ENCODE results near the gene SPIN2B. TPM values are rescaled to one million over a fixed set of nuclear protein-coding genes. Genes with fewer than 3 reads are reported as not detected.
"Not testable (repeated sequence)": the region's sequence is repeated elsewhere in the genome, so short reads cannot be mapped to it uniquely, and the experiment has no call there.

The SPIN2B gene
- total and polyA plus RNA-seq, 10 of the 15 experiments (the other 5 are each of a cell fraction or from before 2014, with no cell fraction given): 2.7 to 8.9 (median 6.0) TPM

GRCh38 chrX:57120619-57121161, 658 bp downstream of the SPIN2B start:
- H3K27me3 ChIP-seq (replicated peaks in 1 of 2; ENCODE audit: control insufficient read depth in 2 of 2, insufficient read depth in 2 of 2, low read length in 1 of 2); SMC1A ChIA-PET (ENCODE audit: uncharacterized antibody, unreplicated experiment); POLR2A ChIA-PET; ATAC-seq; H3K9me3 ChIP-seq (replicated peaks; ENCODE audit: control insufficient read depth, insufficient read depth, low read length); H2AFZ ChIP-seq (ENCODE audit: control insufficient read depth, low read depth, low read length); CTCF ChIA-PET; FAIRE-seq; H3K4me1 ChIP-seq (ENCODE audit: control insufficient read depth, insufficient read depth, low read length); DNase-seq (ENCODE audit: low read depth, low spot score); H3K79me2 ChIP-seq (ENCODE audit: control insufficient read depth, insufficient read depth, low read length); H3K36me3 ChIP-seq (ENCODE audit: control insufficient read depth in 2 of 2, insufficient read depth in 2 of 2, low read length in 1 of 2); in situ Hi-C loops (cut with MboI); BruUV-seq (replicated peaks); H4K20me1 ChIP-seq (ENCODE audit: control insufficient read depth, insufficient read depth): not testable (repeated sequence)
- peak overlapping the region; percentile 65 for H3K4me3 ChIP-seq
- 0 out of 2 replicates have a peak overlapping the region, but pooled peaks have one; percentile 15 for H3K4me2 ChIP-seq (ENCODE audit: control insufficient read depth, insufficient read depth)
- H3K27ac ChIP-seq (ENCODE audit: control insufficient read depth, insufficient read depth): peak overlapping the region; percentile 65
- RAD21 ChIA-PET (ENCODE audit: unreplicated experiment): interaction anchor here (1.7 kb wide), 1 partner anchor 125 kb away, joined by 3 read pairs; the partner anchor contains the start of gene SPIN3
- intact Hi-C loops (cut with micrococcal nuclease; ENCODE audit: unreplicated experiment): loop anchor here (1.0 to 10.0 kb wide), 4 partner anchors 125 to 366 kb away; partner anchors contain the start of genes FAAH2 and SPIN3
- H3K9ac ChIP-seq (ENCODE audit: control insufficient read depth, insufficient read depth, low read length): peak overlapping the region; percentile 54
- WGBS (ENCODE audit: insufficient coverage, insufficient replicate concordance, low lambda C conversion rate, missing lambda C conversion rate): 21% methylated on average over 9 of the region's 12 CpGs

- H3K27me3 ChIP-seq (replicated peaks in 1 of 2; ENCODE audit: control insufficient read depth in 2 of 2, insufficient read depth in 2 of 2, low read length in 1 of 2): no peaks in the 10 kb centered on the region
- ChIA-PET POLR2A (no interaction called here), RAD21 (ENCODE audit: unreplicated experiment) (no interaction called here), SMC1A (ENCODE audit: uncharacterized antibody, unreplicated experiment) (interaction anchor here (0.6 kb wide), 1 partner anchor 24 kb away, joined by 3 read pairs; no protein-coding TSS in a partner anchor), CTCF (no interaction called here)
- H2AFZ ChIP-seq (ENCODE audit: control insufficient read depth, low read depth, low read length): no peak overlapping the region
- DNase-seq (ENCODE audit: low read depth, low spot score) (no peak), ATAC-seq (no peak), FAIRE-seq (peak; percentile 7)
- no peaks in the 10 kb centered on the region for H3K36me3 ChIP-seq (ENCODE audit: control insufficient read depth in 2 of 2, insufficient read depth in 2 of 2, low read length in 1 of 2)
- no peak overlapping the region for H3K4me2 ChIP-seq (ENCODE audit: control insufficient read depth, insufficient read depth)
- no peak overlapping the region for H3K9ac ChIP-seq (ENCODE audit: control insufficient read depth, insufficient read depth, low read length)
- H3K27ac ChIP-seq (ENCODE audit: control insufficient read depth, insufficient read depth): no peak overlapping the region
- no peak overlapping the region for H3K4me3 ChIP-seq
- no peaks in the 10 kb centered on the region; the same call in 2 of the 3 replicates for H3K9me3 ChIP-seq (replicated peaks; ENCODE audit: control insufficient read depth, insufficient read depth, low read length)
- no peaks in the 10 kb centered on the region for H4K20me1 ChIP-seq (ENCODE audit: control insufficient read depth, insufficient read depth)
- in situ Hi-C loops (cut with MboI): no loop called here
- peaks cover 2% of the 10 kb centered on the region; the same call in 1 of the 2 replicates for H3K79me2 ChIP-seq (ENCODE audit: control insufficient read depth, insufficient read depth, low read length)
- BruUV-seq (replicated peaks): no TSS peak
- intact Hi-C loops (cut with micrococcal nuclease; ENCODE audit: unreplicated experiment): no loop called here
- WGBS (ENCODE audit: insufficient coverage, insufficient replicate concordance, low lambda C conversion rate, missing lambda C conversion rate): 92% methylated on average over 1 of the region's 1 CpG
- H3K4me1 ChIP-seq (ENCODE audit: control insufficient read depth, insufficient read depth, low read length): no peaks in the 10 kb centered on the region
- no peak for TF ChIP-seq ZBTB4 (CRISPR knock-in tag; IDR thresholded peaks at IDR 0.05)
- TF ChIP-seq CHD4 (IDR thresholded peaks at IDR 0.05): no peak
- TF ChIP-seq JUND (IDR thresholded peaks at IDR 0.05; ENCODE audit: low read depth, low read length): no peak
- TF ChIP-seq ZNF217 (IDR thresholded peaks at IDR 0.05): no peak
- no peak for TF ChIP-seq MYB (IDR thresholded peaks at IDR 0.05; ENCODE audit: borderline replicate concordance, low read depth, low read length)
- TF ChIP-seq BRCA1 (IDR thresholded peaks at IDR 0.05; ENCODE audit: low read depth, low read length): no peak
- no peak for TF ChIP-seq HSF1 (IDR thresholded peaks at IDR 0.05; ENCODE audit: low read depth, low read length)
- TF ChIP-seq BACH1 (IDR thresholded peaks at IDR 0.05; ENCODE audit: borderline replicate concordance): no peak
- TF ChIP-seq BHLHE40 (IDR thresholded peaks at IDR 0.05; ENCODE audit: borderline replicate concordance in 1 of 2, low read depth in 2 of 2, low read length in 1 of 2): no peak
- no peak for TF ChIP-seq NR2F1 (conservative IDR thresholded peaks at IDR 0.05)
- no peak for TF ChIP-seq NR2C2 (IDR thresholded peaks at IDR 0.05; ENCODE audit: borderline replicate concordance, control insufficient read depth, insufficient read length, low read depth)
These were observed 1.9 kb downstream of the SPIN2B start for GRCh38 chrX:57119416-57119815.

All from GM12878 (cell line).